ENCODE measurements around the gene ZMIZ1.

The ZMIZ1 gene

DNA sequence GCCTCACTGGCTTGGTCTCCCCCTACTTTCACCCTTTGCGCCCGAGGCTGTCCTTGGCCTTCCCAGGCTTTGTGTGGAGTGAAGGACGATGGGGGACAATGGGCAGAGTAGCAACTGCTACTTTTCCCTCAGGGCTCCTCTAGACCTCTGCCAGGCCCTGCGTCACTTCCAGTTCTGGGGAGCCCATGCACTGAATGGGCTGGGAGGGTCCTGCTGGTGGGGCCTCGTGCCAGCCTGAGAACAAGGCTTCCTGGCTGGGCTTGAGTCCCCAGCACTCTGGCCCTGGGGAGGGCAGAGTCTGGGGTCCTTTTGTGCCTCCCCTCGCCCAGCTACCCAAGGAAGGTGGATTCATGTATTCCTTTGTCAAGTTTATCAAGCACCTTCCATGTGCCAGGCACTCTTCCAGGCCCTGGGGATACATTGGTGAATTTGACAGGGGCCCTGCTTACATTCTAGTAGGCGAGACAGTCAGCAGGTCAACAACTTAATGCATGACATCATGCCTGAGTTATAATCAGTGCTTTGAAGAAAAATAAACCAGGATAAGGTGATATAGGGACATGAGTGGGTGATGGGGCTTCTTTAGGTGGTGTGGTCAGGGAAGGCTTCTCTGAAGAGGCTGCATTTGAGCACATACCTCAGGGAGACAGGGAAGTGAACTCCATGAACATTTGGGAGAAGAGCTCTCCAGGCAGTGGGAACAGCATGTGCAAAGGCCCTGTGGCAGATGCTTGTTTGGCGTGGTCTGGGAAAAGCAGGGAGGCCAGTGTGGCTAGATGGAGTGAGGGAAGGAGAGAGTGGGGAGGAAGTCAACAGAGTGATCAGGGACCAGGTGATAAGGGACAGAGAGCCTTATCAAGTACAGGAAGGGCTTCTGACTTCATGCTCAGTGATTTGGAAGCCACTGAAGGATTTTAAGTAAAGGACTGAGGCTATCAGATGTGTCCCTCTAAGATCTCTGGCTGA is 14.1 kb downstream of the ZMIZ1 start:
- no peak for DNase-seq

DNA sequence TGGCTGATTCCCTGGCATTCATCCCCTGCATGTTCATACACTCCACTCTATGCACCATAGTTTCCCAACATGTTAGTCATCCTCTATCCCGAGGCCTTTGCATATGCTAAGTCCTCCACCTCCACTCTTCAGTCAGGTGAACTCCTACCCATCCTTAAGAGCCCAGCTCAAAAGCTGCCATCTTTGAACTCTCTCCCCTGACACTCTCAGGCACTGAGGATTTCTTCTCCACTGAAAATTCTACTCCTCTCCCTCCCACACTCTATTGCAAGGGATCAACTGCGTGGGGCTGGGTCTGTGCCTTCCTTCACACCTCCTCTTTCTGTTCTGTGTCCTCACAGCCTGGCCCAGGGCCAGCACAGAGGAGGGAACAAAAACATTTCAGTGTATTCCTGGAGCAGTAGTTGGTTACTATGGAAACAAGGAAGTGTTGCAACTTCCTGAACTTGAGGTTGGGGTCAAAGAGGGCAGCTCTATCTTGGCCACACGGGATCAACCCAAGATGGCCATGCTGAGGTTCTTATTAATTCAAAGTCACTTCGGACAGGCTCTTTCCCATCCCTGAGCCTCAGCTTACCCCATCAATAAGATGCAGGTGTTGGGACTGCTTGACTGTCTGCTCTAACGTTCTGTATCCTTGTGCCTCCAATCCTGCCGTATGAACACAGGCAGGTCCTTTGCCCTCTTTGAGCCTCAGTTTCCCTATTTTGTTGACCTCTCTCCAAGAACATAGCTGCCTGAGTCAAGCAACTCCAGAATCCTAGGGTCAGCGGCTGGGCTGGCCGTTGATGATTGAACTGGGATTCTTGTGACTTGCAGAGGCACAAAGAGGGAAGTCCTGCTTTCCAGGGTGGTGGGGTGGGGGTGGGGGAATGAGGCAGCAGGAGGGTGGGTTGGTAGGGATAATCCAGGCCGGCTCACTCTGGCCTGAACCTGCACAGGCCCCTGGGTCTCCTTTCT is 15.5 kb downstream of the ZMIZ1 start:
- DNase-seq, result no peak

DNA sequence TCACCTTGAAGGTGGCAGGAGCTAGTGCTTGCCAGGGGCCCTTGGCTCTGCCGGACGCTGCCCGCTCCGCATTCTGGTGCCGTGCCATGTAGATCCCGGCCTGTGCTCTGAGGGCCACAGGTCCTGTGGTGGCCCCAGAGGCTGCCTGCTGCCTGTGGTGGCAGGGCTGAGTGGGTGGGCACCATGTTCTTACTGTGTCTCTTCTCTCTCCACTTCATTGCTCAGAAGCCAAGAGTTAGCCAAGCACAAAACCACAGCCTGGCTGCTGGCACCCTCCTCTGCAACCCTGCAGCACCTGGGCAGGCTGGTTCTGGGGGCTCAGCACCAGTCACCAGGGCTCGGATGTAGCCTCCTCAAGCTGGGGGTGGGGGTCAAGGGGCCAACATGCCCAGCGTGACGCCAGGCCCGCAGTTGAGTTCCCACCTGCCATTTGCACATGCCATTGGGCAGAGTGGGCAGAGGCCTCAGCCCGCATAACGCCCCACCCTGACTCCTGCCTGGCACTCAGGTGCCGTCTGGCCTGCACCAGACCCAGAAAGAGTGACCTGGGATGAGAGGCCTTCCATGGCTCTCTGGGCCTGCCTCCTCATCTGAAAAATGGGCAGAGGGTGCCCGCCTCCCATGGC is 16.3 kb downstream of the ZMIZ1 start:
- no peak for DNase-seq

DNA sequence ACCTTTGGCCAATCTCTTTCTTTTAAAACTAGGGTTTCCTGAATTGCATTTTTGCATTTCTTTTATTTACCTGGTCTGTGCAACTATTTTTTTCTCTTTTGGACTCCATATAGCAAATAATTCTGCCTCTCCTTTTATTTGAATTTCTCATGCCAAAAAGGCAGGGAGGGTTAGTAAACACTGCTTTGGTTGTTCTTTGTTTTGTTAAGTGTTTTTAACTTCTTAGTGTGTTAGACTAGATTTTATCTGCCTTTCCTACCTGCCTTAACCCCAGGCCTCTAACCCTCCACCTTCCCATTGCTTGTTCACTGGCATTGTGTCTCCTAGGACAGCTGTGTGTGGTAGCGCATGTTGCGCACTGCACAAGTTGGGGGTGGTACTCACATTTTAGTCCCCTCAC is 18.1 kb downstream of the ZMIZ1 start:
- no peak for DNase-seq

DNA sequence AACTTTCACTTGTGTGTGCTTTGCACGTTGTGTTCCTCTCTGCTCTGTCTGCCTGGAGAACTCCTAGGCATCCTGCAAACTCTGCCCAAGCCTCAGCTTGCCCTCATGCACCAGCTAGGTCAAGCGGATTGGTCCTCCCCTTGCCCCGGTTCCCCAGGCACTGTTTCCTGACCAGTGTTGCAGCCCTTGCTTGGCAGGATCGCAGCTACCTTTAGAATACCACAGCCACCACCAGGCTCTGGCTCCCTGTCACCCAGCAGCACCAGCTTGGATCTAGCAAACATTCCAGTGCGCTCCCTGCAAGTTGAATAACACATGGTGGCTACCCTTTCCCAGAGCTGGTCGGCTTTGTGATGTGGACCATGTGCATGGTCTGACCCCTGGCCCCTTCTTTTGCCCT is 19.0 kb downstream of the ZMIZ1 start:
- no peak for DNase-seq

DNA sequence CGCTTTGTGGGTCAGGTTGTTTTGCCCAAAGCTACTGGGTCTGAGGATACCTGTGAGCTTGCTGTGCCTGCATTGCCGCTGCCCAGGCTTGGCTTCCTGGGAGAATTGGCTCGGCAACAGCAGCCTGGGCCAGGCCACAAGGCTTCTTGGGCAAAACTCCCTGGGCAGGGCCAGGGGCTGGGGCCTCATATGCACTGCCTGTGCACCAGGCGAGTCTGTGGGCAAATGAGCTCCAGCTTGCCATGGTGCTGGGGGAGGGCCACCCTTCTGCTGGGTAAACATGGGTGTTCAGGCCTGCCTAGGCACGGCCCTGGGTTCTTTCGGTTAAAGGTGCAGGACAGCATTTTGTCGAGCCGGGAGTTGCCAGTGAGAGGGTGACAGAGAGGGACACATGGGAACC is 19.4 kb downstream of the ZMIZ1 start:
- DNase-seq, result no peak

DNA sequence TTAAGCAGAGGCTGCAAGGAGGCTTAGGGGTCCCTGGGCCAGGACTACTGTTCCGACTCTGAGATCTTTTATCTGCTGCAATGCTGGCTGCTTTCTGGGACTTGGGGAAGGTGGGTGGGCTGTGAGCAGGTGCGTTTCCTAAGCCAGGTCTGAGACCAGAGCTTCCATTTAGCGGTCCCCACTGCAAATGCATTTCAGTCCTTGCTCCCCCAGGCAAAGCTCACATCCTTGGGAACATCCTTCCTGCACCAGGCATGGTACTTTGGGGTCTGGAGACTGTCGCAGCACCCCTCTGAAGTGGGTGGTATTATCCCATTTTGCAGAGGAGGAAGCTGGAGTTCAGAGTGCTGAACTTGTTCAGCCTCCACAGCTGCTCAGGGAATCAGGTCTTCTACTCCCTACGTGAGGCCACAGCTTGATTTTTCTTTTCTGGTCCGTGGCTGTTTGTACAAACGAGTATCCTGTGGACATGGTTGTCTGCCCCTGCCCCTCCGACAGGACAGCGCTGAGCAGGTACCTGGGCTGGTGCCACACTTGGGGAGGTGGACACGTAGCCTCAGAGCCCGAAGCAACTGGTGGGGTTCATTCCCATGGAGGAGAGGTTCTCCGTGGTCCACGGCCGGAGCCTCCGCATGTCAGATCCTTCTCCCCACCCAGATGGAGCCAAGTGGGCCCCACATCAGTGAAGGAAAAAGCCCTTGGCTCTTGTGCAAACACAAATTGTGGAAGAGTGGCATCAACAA is 20.0 kb downstream of the ZMIZ1 start:
- DNase-seq, result no peak

DNA sequence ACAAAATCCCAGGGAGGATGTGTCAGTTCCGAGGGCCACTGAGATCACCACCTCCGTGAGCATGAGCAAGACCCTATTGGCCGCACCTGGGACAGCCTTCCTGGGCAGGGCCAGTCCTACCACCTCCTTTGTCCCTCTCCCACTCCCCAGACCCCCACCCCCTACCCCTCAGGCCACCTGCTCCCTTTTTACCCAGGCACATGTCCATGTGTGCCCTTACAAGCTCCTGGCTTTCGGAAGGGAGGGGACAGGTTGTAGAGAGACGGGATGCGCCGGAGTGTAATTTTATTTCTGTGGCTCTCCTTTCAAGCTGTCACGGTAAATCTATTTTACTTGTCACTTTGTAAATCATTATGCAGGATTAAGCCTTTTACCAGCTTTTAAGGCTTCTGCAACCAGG is 20.9 kb downstream of the ZMIZ1 start:
- no peak for DNase-seq

DNA sequence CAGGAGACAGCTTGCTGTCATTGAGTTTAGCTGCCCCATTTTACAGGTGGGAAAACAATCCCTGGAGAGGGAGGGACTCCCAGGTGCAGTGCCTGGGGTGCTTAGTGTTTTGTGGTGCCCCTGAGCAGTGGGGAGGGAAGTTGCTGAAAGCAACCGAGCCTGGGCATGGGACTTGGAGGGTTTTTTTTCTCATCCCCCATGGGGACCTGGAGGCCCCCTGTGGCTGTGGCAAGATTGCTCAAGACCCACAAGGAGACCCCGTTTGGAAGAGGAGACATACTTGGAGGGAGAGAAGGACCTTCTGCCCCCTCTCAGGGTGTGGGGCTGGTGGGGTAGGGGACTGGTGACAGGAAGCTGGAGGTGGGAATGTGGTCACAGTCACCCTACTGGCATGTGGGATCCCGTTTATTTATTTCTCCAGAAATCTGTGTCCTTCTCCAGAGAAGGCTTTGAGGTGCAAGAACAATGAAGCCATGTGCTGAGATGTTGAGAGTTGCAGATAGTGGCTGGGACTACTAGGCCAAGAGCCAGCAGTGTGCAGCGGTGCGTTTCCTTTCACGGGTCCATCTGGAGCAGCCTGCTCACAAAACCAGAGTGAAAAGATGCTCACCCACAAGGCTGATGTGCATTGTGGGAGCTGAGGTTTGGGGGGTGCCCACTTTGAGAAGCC is 21.5 kb downstream of the ZMIZ1 start:
- no peak for DNase-seq

DNA sequence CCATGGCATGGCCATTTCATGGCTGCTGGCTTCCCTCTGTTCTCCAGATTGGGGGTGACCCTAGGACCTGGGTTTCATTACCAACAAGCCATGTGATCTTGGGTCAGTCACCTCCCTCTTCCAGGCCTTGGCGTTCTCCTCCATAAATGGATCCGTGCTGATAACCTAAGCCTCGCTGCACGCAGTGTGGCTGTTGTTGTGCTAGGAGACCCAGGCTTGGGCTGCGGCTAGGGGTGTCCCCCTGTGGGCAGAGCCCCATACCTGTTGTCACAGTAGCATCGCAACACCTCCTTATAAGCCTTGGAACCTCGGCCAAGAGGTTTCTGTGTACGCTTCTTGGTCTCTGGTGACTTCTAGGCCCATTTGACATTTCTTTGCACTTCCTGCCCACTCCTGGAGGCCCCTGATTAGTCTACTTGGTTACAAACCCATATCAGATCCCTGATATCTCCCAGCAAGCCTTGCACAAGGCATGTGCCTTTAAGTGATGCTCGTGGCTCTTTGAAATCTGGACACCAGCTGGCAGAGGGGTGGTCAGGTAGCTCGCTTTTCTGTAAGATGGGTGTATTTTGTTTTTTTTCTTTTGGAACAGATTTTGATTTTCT is 23.6 kb downstream of the ZMIZ1 start:
- no peak for DNase-seq

DNA sequence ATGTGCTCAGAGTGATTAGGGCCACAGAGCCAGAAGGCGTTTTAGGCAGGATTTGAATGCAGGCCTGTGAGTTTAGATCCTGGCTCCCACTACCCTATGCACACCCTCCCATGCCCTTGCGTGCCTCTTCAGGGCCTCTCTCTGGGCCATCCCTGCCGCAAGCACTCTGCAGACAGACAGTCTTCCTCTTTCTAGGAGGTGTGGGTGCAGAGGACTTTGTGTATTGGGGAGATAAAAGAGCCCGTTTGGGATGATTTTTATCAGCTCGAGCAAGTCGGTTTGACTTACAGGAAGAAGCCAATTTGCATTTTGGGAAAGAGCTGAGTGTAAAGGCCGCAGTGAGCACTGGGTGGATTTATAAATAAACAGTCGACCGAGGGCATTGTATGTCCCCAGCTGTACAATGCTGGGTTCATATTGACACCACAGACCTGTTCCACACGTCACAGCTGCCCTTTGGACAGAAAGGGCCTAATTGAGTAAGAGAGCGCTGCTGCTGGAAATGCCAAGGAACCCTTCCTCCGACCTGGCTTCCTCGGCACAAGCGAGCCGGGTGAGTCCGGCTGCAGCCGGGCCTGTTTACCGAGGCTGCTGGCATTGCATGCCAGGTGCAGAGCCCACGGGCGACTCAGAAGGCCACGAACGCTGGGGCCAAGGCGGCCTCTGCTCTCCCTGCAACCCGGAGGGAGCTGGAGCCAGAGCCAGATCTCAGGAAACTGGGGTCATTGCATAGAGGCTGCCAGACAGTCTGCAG is 25.1 kb downstream of the ZMIZ1 start:
- DNase-seq, result no peak

DNA sequence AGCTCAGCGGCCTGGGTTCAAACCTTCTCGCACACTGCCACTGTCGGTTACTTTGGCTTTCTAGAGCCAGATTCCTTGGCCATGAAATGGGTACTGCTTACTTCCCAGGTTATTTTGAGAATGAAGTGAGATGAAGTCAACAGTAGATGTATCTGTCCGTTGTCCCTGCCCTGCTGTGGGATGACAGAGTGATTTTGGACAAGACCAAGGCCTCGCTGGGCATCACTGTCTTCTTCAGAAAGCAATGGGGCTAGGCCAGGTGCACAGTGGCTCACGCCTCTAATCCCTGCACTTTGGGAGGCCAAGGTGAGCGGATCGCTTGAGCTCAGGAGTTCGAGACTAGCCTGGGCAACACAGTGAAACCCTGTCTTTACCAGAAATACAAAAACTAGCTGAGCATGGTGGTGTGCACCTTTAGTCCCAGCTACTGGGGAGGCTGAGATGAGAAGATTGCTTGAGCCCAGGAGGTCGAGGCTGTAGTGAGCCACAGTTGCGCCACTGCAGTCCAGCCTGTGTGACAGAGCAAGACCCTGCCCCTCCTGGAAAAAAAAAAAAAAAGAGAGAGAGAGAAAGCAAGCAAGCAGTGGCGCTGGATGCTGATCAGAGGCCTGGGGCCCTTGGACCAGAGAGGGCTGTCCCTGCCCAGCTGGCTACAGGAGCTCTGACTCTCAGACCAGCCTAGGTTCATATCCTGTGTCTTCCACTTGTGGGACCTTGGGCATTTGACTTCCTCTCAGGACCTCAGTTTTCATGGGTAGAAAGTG is 25.8 kb downstream of the ZMIZ1 start:
- no peak for DNase-seq

DNA sequence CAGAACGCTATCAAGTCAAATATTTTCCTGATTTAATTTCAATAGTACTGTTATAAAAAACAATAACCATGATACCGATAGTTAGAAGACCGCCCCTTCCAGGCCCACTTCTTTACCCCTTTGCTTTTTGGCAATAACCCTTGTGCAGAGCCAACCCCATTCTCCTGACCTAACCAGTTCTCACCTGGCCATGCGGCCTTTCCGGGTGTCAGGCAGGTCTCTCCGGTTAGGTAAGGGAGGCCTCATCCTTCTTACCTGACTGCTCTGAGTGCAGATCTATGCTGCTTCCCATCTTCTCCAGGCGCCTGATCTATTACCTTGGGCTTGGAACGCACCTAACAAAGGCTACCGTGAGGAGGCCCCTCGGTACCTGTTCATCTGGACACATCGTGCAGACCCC is 26.6 kb downstream of the ZMIZ1 start:
- DNase-seq, result no peak

DNA sequence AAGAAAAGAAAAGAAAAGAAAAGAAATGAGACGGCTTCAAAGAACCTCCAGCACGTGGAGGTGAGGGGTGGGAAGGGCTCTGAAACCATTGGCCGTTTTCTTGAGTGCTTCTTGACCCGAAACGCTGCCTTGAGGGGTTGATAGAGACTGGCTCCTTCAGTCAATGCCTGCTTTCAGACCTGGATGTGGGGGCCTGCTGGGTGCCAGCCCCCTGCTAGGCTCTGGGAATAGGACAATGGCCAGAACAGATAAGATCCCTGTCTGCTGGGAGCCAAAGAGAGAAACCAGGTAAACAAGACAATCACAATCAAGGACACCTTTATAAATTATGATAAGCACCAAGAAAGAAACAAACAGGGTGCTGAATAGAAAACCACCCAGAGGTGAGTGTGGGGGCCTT is 27.7 kb downstream of the ZMIZ1 start:
- no peak for DNase-seq

DNA sequence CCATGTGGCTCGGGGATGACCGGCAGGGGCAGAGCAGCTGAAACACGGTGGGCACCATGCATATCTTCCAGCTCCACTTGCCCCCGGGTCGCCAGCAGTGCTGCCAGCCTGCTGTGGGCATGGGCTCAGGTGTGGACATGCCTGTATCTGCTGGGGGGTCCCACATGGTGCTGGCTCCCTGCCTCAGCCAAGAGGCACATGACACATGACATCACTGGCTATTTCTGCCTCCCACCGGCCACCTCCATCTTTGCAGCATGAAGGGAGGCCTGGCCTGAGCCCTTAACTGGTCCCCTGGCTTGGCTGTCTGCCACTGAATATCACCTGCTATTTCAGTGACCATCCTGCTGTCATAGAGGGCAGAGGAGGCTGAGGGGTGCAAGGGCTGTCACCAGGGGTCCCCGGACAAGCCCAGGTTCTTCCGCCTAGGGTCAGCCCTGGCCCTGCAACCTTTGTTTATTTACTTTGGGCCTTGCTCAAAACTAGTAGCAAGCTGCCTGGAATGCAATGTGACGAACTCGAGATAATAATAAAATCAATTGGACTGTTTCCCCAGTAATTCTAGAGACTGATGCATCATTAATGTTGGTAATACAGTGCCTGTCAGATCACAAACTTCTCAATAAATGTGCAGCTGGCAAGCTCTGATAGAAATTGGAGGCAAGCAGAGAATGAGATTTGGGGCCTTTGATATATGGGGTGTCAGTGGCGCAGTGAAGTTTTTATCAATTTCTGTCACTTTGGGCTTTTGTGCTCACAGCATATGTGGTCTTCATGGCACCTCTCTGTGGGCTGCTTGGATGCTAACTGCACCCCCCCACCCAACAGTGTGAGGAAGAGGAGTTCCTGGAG is 28.5 kb downstream of the ZMIZ1 start:
- no peak for DNase-seq

DNA sequence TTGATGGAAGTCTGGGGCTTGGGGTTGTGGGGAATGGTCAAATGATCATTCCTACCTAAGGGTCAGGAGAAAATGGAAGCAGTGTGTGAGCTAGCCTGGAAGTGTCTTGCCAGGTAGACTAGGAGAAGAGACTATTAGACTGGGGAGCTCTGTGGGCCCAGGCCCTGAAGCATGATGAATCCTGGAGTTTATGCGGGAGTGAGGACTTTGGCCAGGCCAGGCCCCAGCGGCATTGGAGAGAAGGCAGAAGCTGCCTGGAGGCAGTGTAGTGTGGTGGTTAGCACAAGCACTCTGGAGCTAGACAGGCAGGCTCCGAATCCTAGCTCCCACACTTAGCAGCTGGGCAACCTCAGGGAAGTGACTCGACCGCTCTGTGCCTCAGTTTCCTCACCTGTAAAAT is 29.3 kb downstream of the ZMIZ1 start:
- DNase-seq, result no peak

DNA sequence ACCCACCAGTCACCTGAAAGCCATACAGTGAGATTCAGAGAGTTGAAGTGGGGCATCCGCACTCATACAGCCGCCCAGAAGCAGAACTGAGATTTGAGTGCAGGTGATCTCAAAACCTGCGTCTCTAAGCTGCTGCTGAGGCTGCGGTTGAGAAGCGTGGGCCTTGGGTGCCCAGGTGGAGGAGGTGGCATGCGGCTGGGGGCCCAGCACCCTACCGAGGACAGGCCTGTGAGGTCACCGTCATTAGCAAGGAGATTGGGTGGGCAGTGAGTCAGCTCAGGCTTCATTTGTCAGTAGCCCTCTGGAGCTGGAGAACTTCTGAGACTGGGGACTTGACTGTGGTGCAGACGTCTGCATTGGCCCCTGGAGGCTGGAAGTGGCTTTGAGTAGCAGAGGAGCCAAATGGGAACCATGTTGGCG is 29.8 kb downstream of the ZMIZ1 start:
- no peak for DNase-seq

DNA sequence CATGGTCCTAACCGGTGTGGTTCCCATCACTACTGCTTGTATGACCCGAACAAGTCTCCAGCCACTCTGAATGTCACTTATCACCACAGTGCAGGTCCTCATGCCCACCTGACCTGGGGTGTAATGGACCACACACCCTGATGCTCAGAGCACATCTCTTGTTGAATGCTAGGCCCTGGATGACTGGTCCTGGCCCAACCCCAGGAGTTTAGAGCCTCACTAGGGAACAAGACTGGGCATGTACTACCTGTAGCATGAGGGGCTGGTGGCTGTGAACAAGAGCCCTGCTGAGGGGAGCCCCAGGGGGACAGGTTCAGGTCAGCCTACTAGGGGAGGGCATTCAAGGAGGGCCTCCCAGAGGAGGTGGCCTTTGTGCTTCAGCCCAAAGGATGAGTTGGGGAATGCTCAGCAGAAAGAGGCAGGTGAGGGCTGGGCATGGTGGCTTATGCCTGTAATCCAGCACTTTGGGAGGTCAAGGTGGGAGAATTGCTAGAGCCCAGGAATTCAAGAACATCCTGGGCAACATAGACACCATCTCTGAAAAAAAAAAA is 31.2 kb downstream of the ZMIZ1 start:
- no peak for DNase-seq

DNA sequence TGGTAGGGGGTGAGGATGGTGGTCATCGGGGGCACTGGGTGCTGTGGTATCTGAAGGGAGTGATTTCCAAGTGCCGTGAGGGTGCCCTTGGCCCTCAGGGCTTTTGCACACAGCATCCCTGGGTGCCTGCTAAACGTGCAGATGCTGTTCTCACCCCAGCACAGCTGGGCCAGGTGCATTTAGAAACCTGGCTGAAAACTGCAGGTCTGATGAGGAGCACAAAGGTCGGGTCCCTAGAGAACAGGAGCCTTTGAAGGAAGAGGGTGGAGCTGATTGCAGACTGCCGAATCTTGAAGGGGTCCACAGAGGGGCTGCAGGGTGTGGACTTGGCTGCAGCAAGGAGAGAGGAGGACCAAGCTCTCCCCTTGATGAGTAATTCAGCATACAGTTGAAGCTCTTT is 32.0 kb downstream of the ZMIZ1 start:
- DNase-seq, result no peak

All from activated CD8-positive, alpha-beta memory T cell treated with anti-CD3 and anti-CD28 coated beads, Interleukin-2, amount 50 U/mL, for 48 hours (primary cell).